Measurements from ENCODE around the gene ZNF25. TPM values are rescaled to one million over a fixed set of nuclear protein-coding genes. Genes with fewer than 3 reads are reported as not detected.
"Not testable (repeated sequence)": the region's sequence is repeated elsewhere in the genome, so short reads cannot be mapped to it uniquely, and the experiment has no call there.

Gene ZNF25
- total RNA-seq: 10 to 100 TPM; 13.8 to 23.4 (median 16.0) TPM

DNA sequence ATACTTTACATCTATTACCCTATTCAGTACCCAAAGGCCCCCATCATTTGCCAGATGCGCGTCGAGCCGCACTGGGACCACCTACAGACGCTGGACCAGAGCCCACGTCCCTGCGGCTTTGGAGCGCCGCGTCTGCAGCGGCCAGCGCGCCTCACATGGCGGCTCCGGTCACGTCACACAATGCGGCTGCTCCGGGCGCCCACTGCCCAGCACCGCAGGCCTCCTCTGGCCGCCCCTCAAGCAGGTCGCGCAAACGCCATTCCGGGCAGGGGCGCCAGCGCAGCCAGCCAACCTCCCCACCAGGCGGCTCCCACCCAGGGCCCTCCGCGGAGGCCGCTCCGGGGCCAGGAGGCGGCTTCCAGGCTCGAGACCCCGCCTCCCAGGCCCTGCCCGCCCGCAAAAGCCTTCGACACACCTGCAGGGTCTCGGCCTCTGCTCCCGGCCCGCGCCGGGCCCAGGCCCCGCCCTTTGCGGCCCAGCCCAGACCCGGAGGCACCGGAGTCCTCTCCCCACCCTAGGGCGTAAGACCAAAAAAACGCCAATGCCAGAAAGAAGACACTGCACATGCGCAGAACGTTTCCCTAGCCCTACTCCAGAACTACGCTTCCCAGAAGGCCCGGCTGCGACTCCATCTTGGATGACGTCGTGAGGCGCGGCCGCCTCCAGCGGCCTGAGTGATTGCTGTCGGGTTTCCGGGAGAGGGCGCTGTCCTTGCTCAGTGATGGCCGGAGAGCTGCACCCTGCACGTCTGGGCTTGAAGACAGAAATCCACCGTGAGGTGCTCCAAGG is at the start of gene ZNF25:
Gene ZNF25 (minus strand): TSS at position 557 of the 789 bp plus-strand sequence. CDS start 4,925 bp downstream, outside the sequence.
- Histone ChIP-seq H3K9me3 (no peaks in the 10 kb centered on the region), H3K27me3 (no peaks in the 10 kb centered on the region), H3K4me3 (peak within 1 kb of the TSS; percentile 88 to 96 (median 95)), H3K27ac (peak within 1 kb of the TSS; percentile 99), H3K36me3 (no peaks in the 10 kb centered on the region), H3K4me1 (no peaks in the 10 kb centered on the region)
- DNase-seq (ENCODE audit: low spot score in 2 of 2): peak; percentile 98 to 99
- intact Hi-C loops (cut with DNase I; ENCODE audit: low total_unique reads): no loop called here
- TF ChIP-seq POLR2AphosphoS5 (IDR thresholded peaks at IDR 0.05) (peak; percentile 69 to 93 (median 87)), POLR2A (IDR thresholded peaks at IDR 0.05) (peak; percentile 63)
- TF ChIP-seq, protein P1, sequence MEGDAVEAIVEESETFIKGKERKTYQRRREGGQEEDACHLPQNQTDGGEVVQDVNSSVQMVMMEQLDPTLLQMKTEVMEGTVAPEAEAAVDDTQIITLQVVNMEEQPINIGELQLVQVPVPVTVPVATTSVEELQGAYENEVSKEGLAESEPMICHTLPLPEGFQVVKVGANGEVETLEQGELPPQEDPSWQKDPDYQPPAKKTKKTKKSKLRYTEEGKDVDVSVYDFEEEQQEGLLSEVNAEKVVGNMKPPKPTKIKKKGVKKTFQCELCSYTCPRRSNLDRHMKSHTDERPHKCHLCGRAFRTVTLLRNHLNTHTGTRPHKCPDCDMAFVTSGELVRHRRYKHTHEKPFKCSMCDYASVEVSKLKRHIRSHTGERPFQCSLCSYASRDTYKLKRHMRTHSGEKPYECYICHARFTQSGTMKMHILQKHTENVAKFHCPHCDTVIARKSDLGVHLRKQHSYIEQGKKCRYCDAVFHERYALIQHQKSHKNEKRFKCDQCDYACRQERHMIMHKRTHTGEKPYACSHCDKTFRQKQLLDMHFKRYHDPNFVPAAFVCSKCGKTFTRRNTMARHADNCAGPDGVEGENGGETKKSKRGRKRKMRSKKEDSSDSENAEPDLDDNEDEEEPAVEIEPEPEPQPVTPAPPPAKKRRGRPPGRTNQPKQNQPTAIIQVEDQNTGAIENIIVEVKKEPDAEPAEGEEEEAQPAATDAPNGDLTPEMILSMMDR (IDR thresholded peaks at IDR 0.05): peak; percentile 85 to 95 (median 91)

DNA sequence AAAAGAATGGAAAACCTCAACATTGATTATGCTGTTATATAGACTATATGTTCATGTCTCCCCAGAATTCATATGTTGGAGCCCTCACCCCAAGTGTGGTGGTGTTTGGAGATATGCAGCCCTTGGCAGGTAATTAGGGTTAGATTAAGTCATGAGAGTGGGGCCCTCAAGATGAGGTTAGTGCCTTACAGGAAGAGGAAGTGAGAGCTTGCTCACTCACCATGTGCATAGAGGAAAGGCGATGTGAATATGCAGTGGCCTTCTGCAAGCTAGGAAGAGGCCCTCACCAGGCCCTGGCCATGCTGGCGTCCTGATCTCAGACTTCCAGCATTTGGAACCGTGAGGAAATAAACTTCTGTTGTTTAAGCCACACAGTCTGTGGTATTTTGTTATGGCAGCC is 48.8 kb upstream of the ZNF25 start:
- no peaks in the 10 kb centered on the region for H3K27me3 ChIP-seq
- H3K4me3 ChIP-seq: no peak overlapping the region
- no peaks in the 10 kb centered on the region for H3K36me3 ChIP-seq
- no peaks in the 10 kb centered on the region for H3K9me3 ChIP-seq
- no peak overlapping the region for H3K27ac ChIP-seq
- no peak for TF ChIP-seq POLR2A (IDR thresholded peaks at IDR 0.05)
- TF ChIP-seq, protein P1 (IDR thresholded peaks at IDR 0.05): no peak
- no peak for TF ChIP-seq POLR2AphosphoS5 (IDR thresholded peaks at IDR 0.05)
- no peak for DNase-seq (ENCODE audit: low spot score in 2 of 2)
- intact Hi-C loops (cut with DNase I; ENCODE audit: low total_unique reads): no loop called here
- no peaks in the 10 kb centered on the region for H3K4me1 ChIP-seq

DNA sequence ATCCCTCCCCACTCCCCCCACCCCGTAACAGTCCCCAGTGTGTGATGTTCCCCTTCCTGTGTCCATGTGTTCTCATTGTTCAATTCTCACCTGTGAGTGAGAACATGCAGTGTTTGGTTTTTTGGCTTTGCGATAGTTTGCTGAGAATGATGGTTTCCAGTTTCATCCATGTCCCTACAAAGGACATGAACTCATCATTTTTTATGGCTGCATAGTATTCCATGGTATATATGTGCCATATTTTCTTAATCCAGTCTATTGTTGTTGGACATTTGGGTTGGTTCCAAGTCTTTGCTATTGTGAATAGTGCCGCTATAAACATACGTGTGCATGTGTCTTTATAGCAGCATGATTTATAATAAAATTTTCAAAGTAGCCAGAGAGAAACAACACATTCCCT is 42.7 kb upstream of the ZNF25 start:
- intact Hi-C loops (cut with DNase I; ENCODE audit: low total_unique reads); DNase-seq (ENCODE audit: low spot score in 2 of 2); H3K36me3 ChIP-seq: not testable (repeated sequence)

DNA sequence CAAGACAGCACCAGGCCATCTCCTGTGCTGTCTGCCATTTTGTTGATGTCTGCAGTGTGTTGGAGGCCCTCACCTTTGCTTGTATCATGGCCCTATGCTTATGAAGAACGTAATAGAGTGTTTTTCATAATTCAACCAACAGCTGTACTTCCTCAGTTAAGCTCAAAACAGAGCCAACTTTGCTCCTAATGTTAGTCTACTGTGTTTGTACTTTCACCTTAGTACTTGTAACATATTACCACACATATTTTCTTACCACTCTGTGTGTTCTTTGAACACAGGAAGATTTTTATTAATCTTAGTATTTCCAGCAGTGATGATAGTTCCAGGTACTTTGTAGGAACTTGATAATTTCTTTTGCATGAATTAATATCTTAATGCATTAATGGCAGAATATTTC is 39.9 kb upstream of the ZNF25 start:
- no peak overlapping the region for H3K27ac ChIP-seq
- no peak for DNase-seq (ENCODE audit: low spot score in 2 of 2)
- H3K36me3 ChIP-seq: no peaks in the 10 kb centered on the region
- no peaks in the 10 kb centered on the region for H3K4me1 ChIP-seq
- H3K27me3 ChIP-seq: no peaks in the 10 kb centered on the region
- intact Hi-C loops (cut with DNase I; ENCODE audit: low total_unique reads): no loop called here
- H3K4me3 ChIP-seq: no peak overlapping the region
- TF ChIP-seq POLR2A (IDR thresholded peaks at IDR 0.05): no peak
- TF ChIP-seq, protein P1 (IDR thresholded peaks at IDR 0.05): no peak
- TF ChIP-seq POLR2AphosphoS5 (IDR thresholded peaks at IDR 0.05): no peak
- no peaks in the 10 kb centered on the region for H3K9me3 ChIP-seq

More for the DNA sequence above, 42.7 kb upstream of the ZNF25 start:
- H3K27ac ChIP-seq, H3K4me3 ChIP-seq, H3K9me3 ChIP-seq, H3K27me3 ChIP-seq, H3K4me1 ChIP-seq: not testable (repeated sequence)

DNA sequence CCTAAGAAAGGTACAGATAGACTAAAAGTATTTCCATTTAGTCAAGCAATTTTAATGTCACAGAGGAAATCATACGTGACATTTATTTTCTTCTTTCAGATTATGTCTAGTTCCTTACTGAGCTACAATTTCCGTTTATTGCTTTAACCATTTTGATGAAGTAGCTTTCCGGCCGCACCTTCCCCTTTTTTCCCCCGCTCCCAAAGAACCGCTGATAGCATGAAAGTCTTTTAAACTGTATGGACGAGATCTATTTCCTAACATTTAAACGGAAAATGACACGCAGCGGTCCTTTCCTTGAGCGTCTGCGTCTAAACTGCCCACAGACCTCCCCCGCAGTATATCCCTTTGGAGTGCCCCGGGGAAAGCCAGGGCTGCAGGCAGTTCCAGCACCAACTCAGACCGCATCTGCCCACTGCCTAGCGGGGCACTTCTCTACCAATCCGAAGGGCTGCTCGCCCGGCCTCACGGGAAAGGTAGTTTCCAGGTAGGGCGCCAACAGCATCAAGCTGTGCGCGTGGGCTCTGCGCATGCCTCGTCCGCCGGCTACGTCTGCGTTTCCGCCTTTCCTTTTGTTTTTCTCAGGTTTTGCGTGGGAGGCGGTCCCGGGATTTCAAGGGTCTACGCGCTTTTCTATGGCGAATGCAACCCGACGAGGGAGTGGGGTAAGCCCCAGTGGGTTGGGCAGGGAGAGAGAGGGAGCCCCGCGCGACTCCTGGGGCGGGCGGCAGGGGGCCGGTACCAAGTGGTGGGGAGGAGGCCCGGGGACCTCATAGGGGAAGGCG is 33.9 kb upstream of the ZNF25 start, which contains the start of gene ZNF33A:
Gene ZNF33A (plus strand): TSS at position 557 of the 785 bp plus-strand sequence. CDS start 1,667 bp downstream, outside the sequence.
- H3K36me3 ChIP-seq: no peaks in the 10 kb centered on the region
- DNase-seq (ENCODE audit: low spot score in 2 of 2): peak; percentile 87 to 88
- H3K4me3 ChIP-seq: peak within 1 kb of the TSS; percentile 77 to 89 (median 82)
- TF ChIP-seq POLR2AphosphoS5 (IDR thresholded peaks at IDR 0.05): peak in 2 of 3 donors; percentile 22 to 41
- TF ChIP-seq, protein P1 (IDR thresholded peaks at IDR 0.05): peak in 1 of 3 donors; percentile 17
- TF ChIP-seq POLR2A (IDR thresholded peaks at IDR 0.05): no peak
- H3K9me3 ChIP-seq: no peaks in the 10 kb centered on the region
- H3K27ac ChIP-seq: peak within 1 kb of the TSS; percentile 99
- no peaks in the 10 kb centered on the region for H3K27me3 ChIP-seq
- intact Hi-C loops (cut with DNase I; ENCODE audit: low total_unique reads): no loop called here
- H3K4me1 ChIP-seq: no peaks in the 10 kb centered on the region
